K562 (cell line): ENCODE measurements around the gene AP1G2. TPM values are rescaled to one million over a fixed set of nuclear protein-coding genes. Genes with fewer than 3 reads are reported as not detected.

Experiments
- CSDE1 ChIP-seq, 2 experiments: fragments of 450-650 bp; IDR thresholded peaks; 2 replicates each; pipeline ENCODE4 v1.6.1; 2016; ENCODE audit warnings: mild to moderate bottlenecking in 1 of 2
- GATAD2B ChIP-seq: fragments of 450-650 bp; IDR thresholded peaks from 2 replicates; pipeline ENCODE4 v1.6.1; 2017; ENCODE audit warnings: mild to moderate bottlenecking, borderline replicate concordance
- HNRNPH1 ChIP-seq: fragments of 200-400 bp; formaldehyde crosslinking; optimal IDR thresholded peaks from 2 replicates; pipeline ENCODE3; 2017; ENCODE audit warnings: low read depth, mild to moderate bottlenecking, low read length, moderate library complexity
- MBD2 ChIP-seq: sonication (generic); IDR thresholded peaks from 2 replicates; pipeline ENCODE4 v1.6.1; 2016; ENCODE audit warnings: low read depth, borderline replicate concordance
- NFRKB ChIP-seq: fragments of 450-650 bp; IDR thresholded peaks from 2 replicates; pipeline ENCODE4 v1.6.1; 2016; ENCODE audit warnings: low read depth
- RB1 ChIP-seq: fragments of 450-650 bp; IDR thresholded peaks from 2 replicates; pipeline ENCODE4 v1.6.1; 2017; ENCODE audit warnings: low read depth, mild to moderate bottlenecking
- SMARCA5 ChIP-seq: fragments of 450-650 bp; IDR thresholded peaks from 2 replicates; pipeline ENCODE4 v1.6.1; 2016
- SUPT5H ChIP-seq: fragments of 450-650 bp; IDR thresholded peaks from 2 replicates; pipeline ENCODE4 v1.6.1; 2016
- ZNF212 ChIP-seq: fragments of 450-650 bp; formaldehyde crosslinking; IDR thresholded peaks from 2 replicates; pipeline ENCODE4 v1.4.0; 2020; ENCODE audit warnings: mild to moderate bottlenecking
- ZNF224 ChIP-seq: sonication (generic); formaldehyde crosslinking; IDR thresholded peaks from 2 replicates; pipeline ENCODE4 v1.8.0; 2022; ENCODE audit warnings: mild to moderate bottlenecking, missing genetic modification reagents
- ZNF282 ChIP-seq: sonication (generic); formaldehyde crosslinking; IDR thresholded peaks from 2 replicates; pipeline ENCODE4 v1.8.1; 2023; ENCODE audit warnings: missing genetic modification reagents
- polyA plus RNA-seq, 8 experiments: library from polyadenylated mRNA; depleted of rRNA in 4 of 8; stranded (reverse) in 5 of 8; unstranded in 3 of 8; fragments of >200 nt; fragmentation: Nextera tagmentation in 2 of 8; fragmentation: Illumina TruSeq in 1 of 8; extraction: Ambion mirVana in 2 of 8; extraction: Trizol in 1 of 8; gene quantifications; 2 replicates each; pipeline versions ENCODE4 v1.2.1 to v1.2.3, GENCODE V29; 2011 to 2014; ENCODE audit warnings: inconsistent platforms in 1 of 8, missing spikeins in 1 of 8
- total RNA-seq, 7 experiments: library from RNA; depleted of rRNA in 6 of 7; stranded (reverse); fragments of >200 nt in 6 of 7; fragmentation: Illumina TruSeq in 2 of 7; extraction: Trizol in 2 of 7; gene quantifications; 2 replicates each; pipeline versions ENCODE4 v1.2.1 to v1.2.3, GENCODE V29; 2011 to 2021; ENCODE audit warnings: low replicate concordance in 1 of 7
- TF ChIP-seq, protein P1 (sequence below), 2 experiments: IDR thresholded peaks in 1 of 2; conservative IDR thresholded peaks in 1 of 2; 2 replicates each; pipeline ENCODE4 v1.6.1; 2016; ENCODE audit warnings: low read depth in 2 of 2, mild to moderate bottlenecking in 1 of 2, missing compliant biosample characterization in 1 of 2, missing genetic modification characterization in 1 of 2, moderate library complexity in 1 of 2
- TF ChIP-seq, protein P2 (sequence below): fragments of 450-650 bp; IDR thresholded peaks from 2 replicates; pipeline ENCODE4 v1.6.1; 2018; ENCODE audit not compliant: partially characterized antibody
- TF ChIP-seq, protein P3 (sequence below): fragments of 200-800 bp; sonication (Bioruptor generic); IDR thresholded peaks from 2 replicates; pipeline ENCODE4 v1.6.1; 2017; ENCODE audit warnings: missing genetic modification characterization, missing compliant biosample characterization
- TF ChIP-seq, protein P4 (sequence below): fragments of 450-650 bp; formaldehyde crosslinking; IDR thresholded peaks from 2 replicates; pipeline ENCODE4 v1.4.0; 2020; ENCODE audit warnings: mild to moderate bottlenecking
- TF ChIP-seq, protein P5 (sequence below), 2 experiments: fragments of 250-450 bp in 1 of 2; fragments of 450-650 bp in 1 of 2; sonication (Bioruptor Pico) in 1 of 2; IDR thresholded peaks; 2 replicates each; pipeline versions ENCODE4 v1.6.1 to v1.8.0; 2016 to 2021; ENCODE audit warnings: mild to moderate bottlenecking in 2 of 2, moderate library complexity in 2 of 2, missing compliant biosample characterization in 1 of 2, missing genetic modification characterization in 1 of 2

The AP1G2 gene
- total and polyA plus RNA-seq, 9 of the 15 experiments (the other 6 are each of a cell fraction or from before 2014, with no cell fraction given), result 19.1 to 83.5 (median 33.3) TPM

DNA sequence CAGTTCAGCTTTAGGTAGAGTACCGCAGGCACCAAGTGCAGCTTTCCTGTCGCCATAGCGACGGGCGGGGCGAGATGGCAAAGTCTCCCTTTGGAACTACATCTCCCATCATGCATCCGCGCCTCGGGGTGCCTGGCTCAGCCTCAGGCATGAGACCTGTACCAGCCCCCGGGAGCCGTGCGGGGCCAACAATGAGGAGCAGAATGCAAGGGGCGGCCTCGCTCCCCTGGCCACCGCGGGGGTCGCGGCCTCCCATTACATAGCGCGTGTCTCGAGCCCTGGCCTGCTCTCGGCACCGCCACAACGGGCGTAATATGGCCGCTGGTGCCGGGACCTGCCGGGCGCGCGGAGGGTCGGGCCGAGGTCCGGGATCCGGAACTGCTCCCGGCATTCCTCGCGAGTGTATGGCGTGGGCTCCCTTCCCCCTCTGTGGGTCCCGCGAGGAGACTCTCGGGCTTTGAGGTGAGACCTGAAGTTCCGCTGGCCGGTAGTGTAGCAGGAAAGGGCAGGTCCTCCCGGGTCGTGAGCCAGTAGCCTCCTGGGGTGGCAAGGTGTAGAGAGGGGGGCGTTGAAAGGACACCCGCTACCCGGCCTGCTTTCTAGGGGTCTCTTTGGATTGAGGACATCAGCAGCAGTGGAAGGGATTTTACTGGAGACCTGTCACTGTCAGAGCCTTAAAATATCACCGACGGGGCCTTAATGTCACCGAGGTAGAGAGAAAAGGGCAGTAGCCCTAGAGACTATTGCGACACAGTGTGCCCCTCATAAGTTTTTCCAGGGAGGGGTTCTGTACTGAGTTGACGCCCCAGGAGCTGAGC is 11.5 kb downstream of the AP1G2 start, which contains the start of gene THTPA (continued):
- TF ChIP-seq, protein P1, sequence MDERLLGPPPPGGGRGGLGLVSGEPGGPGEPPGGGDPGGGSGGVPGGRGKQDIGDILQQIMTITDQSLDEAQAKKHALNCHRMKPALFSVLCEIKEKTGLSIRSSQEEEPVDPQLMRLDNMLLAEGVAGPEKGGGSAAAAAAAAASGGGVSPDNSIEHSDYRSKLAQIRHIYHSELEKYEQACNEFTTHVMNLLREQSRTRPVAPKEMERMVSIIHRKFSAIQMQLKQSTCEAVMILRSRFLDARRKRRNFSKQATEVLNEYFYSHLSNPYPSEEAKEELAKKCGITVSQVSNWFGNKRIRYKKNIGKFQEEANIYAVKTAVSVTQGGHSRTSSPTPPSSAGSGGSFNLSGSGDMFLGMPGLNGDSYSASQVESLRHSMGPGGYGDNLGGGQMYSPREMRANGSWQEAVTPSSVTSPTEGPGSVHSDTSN (CRISPR knock-in tag; IDR thresholded peaks at IDR 0.05; ENCODE audit: low read depth), result no peak
- TF ChIP-seq, protein P1 (tag; conservative IDR thresholded peaks at IDR 0.05; ENCODE audit: low read depth), result no peak
- TF ChIP-seq, protein P2, sequence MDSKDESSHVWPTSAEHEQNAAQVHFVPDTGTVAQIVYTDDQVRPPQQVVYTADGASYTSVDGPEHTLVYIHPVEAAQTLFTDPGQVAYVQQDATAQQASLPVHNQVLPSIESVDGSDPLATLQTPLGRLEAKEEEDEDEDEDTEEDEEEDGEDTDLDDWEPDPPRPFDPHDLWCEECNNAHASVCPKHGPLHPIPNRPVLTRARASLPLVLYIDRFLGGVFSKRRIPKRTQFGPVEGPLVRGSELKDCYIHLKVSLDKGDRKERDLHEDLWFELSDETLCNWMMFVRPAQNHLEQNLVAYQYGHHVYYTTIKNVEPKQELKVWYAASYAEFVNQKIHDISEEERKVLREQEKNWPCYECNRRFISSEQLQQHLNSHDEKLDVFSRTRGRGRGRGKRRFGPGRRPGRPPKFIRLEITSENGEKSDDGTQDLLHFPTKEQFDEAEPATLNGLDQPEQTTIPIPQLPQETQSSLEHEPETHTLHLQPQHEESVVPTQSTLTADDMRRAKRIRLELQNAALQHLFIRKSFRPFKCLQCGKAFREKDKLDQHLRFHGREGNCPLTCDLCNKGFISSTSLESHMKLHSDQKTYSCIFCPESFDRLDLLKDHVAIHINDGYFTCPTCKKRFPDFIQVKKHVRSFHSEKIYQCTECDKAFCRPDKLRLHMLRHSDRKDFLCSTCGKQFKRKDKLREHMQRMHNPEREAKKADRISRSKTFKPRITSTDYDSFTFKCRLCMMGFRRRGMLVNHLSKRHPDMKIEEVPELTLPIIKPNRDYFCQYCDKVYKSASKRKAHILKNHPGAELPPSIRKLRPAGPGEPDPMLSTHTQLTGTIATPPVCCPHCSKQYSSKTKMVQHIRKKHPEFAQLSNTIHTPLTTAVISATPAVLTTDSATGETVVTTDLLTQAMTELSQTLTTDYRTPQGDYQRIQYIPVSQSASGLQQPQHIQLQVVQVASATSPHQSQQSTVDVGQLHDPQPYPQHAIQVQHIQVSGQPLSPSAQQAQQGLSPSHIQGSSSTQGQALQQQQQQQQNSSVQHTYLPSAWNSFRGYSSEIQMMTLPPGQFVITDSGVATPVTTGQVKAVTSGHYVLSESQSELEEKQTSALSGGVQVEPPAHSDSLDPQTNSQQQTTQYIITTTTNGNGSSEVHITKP, result no peak
- TF ChIP-seq, protein P3, sequence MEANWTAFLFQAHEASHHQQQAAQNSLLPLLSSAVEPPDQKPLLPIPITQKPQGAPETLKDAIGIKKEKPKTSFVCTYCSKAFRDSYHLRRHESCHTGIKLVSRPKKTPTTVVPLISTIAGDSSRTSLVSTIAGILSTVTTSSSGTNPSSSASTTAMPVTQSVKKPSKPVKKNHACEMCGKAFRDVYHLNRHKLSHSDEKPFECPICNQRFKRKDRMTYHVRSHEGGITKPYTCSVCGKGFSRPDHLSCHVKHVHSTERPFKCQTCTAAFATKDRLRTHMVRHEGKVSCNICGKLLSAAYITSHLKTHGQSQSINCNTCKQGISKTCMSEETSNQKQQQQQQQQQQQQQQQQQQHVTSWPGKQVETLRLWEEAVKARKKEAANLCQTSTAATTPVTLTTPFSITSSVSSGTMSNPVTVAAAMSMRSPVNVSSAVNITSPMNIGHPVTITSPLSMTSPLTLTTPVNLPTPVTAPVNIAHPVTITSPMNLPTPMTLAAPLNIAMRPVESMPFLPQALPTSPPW (CRISPR knock-in tag), result peak; percentile 45
- TF ChIP-seq ZNF224 (CRISPR knock-in tag) (peak; percentile 98), RB1 (no peak), ZNF282 (CRISPR knock-in tag) (no peak), MBD2 (0 out of 2 replicates have a peak, but pooled peaks have one; percentile 57), SUPT5H (peak; percentile 66), HNRNPH1 (no peak), NFRKB (0 out of 2 replicates have a peak, but pooled peaks have one; percentile 49), ZNF212 (no peak), GATAD2B (no peak), SMARCA5 (no peak), CSDE1 (IDR thresholded peaks at IDR 0.05) (peak in 1 of 2 experiments; percentile 81; a peak in 2 of 4 replicates)
- TF ChIP-seq, protein P4, sequence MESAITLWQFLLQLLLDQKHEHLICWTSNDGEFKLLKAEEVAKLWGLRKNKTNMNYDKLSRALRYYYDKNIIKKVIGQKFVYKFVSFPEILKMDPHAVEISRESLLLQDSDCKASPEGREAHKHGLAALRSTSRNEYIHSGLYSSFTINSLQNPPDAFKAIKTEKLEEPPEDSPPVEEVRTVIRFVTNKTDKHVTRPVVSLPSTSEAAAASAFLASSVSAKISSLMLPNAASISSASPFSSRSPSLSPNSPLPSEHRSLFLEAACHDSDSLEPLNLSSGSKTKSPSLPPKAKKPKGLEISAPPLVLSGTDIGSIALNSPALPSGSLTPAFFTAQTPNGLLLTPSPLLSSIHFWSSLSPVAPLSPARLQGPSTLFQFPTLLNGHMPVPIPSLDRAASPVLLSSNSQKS (CRISPR knock-in tag), result no peak
- TF ChIP-seq, protein P5, sequence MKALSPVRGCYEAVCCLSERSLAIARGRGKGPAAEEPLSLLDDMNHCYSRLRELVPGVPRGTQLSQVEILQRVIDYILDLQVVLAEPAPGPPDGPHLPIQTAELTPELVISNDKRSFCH (CRISPR knock-in tag; IDR thresholded peaks at IDR 0.05), result no peak
- TF ChIP-seq, protein P5 (tag; IDR thresholded peaks at IDR 0.05), result 0 out of 2 replicates have a peak, but pooled peaks have one; percentile 28
